Measurements from ENCODE around the gene P2RY11.

GRCh38 chr19:10141479-10141878 lies 30.0 kb downstream of the P2RY11 start:
- TF ChIP-seq EZH2phosphoT487 (IDR thresholded peaks at IDR 0.05; ENCODE audit: borderline replicate concordance, low read depth, low read length) (no peak), CTCF (conservative IDR thresholded peaks at IDR 0.05; ENCODE audit: low read length) (no peak)

Data from OCI-LY7 (cell line).